SK-N-MC (cell line): Measurements from ENCODE around the gene ELMO3.

ENCODE experiments used
- EZH2 ChIP-seq: fragments of 200-600 bp; sonication (generic); IDR thresholded peaks from one replicate; pipeline ENCODE4 v1.6.1; 2017; ENCODE audit warnings: antibody characterized with exemption
- FOXP2 ChIP-seq: optimal IDR thresholded peaks from 2 replicates; pipeline ENCODE3; 2011; ENCODE audit warnings: mild to moderate bottlenecking, moderate library complexity; ENCODE audit not compliant: insufficient read depth; ENCODE audit errors: extremely low read length, control extremely low read depth
- POLR2AphosphoS5 ChIP-seq: IDR thresholded peaks from 2 replicates; pipeline ENCODE4 v1.6.1; 2012; ENCODE audit warnings: mild to moderate bottlenecking, low read depth, low read length, borderline replicate concordance

GRCh38 chr16:67202426-67202825, 3.5 kb downstream of the ELMO3 start:
- TF ChIP-seq FOXP2, result no peak
- no peak for TF ChIP-seq POLR2AphosphoS5
- no peak for TF ChIP-seq EZH2
